ENCODE measurements around the gene CMPK2.

The CMPK2 gene

DNA sequence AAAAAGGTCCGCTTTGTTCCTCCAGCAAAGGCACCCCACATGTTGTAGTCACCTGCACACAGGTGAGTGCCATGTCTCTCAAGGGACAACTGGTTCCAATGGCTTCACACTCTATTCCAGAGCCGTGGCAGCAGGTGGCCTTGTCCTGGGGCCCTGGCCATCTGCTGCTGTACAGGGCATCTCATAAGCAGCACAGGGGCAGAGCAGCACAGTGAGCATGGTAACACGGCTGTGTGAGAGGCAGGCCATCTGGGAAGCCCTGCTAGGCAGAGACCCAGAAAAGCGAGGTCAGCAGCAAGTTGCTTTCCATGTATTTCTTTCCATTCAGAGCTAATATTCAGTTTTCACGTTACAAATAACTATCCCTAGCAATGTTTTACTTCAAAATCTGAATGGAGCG lies 54.7 kb downstream of the CMPK2 start:
- no peak for DNase-seq (ENCODE audit: low read depth in 2 of 2)

DNA sequence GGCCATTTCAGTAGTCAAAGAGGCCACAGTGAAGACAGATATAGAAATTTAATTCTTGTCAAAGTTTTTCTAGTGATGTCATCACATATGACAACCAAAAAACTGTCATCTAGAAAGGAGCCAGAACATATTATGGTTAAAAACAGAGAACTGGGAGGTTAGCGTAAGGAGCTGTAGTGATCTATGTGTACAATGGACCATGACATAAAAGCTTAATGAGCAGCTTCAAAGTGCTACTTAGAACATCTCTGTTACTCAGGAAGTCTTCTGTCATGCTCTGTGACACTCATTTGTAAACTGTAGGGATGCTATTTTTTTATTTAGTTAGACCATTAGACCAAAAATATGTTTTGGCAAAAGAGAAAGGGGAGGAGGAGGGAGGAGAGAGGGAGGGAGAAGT lies 57.3 kb downstream of the CMPK2 start:
- DNase-seq (ENCODE audit: low read depth in 2 of 2), result no peak

DNA sequence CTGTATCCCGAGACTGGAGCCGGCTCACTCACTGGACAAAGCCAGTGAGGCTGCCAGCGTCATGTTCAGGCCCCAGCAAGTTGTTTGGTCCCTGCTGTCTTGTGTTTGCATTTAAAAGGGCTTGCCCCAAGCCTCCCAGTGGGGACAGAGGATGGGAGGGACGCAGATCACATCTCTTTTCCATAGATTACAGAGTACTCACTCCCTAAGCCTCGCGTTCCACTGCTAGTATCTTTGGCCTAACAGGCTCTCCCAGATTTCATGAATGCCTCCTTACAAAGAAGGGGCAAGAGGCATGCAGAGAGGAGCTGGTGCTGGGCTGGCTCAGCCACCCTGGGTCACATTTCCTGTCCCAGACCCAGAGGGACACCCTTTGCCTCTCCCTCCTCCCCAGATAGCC lies 59.1 kb downstream of the CMPK2 start:
- DNase-seq (ENCODE audit: low read depth in 2 of 2), result no peak

GRCh38 chr2:6800553-6800952 lies 65.2 kb downstream of the CMPK2 start:
- DNase-seq (ENCODE audit: low read depth in 2 of 2), result no peak
